NT2/D1 (cell line): ENCODE results near the gene IFNL3.
"Not testable (repeated sequence)": the region's sequence is repeated elsewhere in the genome, so short reads cannot be mapped to it uniquely, and the experiment has no call there.

ENCODE experiments used
- DNase-seq: peaks from one replicate; pipeline ENCODE4 v3.0.0-alpha.2; 2011; ENCODE audit warnings: low read depth, low spot score
- H3K27me3 ChIP-seq: 2 replicates; pipeline ENCODE4 v1.6.0; 2011; ENCODE audit warnings: mild to moderate bottlenecking; ENCODE audit not compliant: insufficient read length, insufficient read depth
- H3K36me3 ChIP-seq: 2 replicates; pipeline ENCODE4 v1.6.1; 2011; ENCODE audit warnings: mild to moderate bottlenecking, low read length, mixed read lengths; ENCODE audit not compliant: insufficient read depth, insufficient read length
- H3K4me1 ChIP-seq: 2 replicates; pipeline ENCODE4 v1.5.1; 2011; ENCODE audit not compliant: insufficient read depth, insufficient read length
- H3K4me3 ChIP-seq: 2 replicates; pipeline ENCODE4 v1.5.1; 2011; ENCODE audit warnings: low read depth; ENCODE audit not compliant: insufficient read length
- H3K9ac ChIP-seq: 2 replicates; pipeline ENCODE4 v1.6.0; 2011; ENCODE audit warnings: low read depth; ENCODE audit not compliant: insufficient read length
- H3K9me3 ChIP-seq: 2 replicates; pipeline ENCODE4 v1.5.1; 2011; ENCODE audit warnings: mild to moderate bottlenecking, low read length; ENCODE audit not compliant: insufficient read depth
- SUZ12 ChIP-seq: IDR thresholded peaks from 2 replicates; pipeline ENCODE4 v1.6.1; 2011; ENCODE audit not compliant: insufficient read length, insufficient read depth; ENCODE audit errors: extremely low read depth
- YY1 ChIP-seq: IDR thresholded peaks from 2 replicates; pipeline ENCODE4 v1.6.1; 2011; ENCODE audit not compliant: insufficient read length, insufficient read depth
- ZNF274 ChIP-seq: IDR thresholded peaks from 2 replicates; pipeline ENCODE4 v1.6.1; 2011; ENCODE audit warnings: mild to moderate bottlenecking, low read depth, low read length

Gene IFNL3

DNA sequence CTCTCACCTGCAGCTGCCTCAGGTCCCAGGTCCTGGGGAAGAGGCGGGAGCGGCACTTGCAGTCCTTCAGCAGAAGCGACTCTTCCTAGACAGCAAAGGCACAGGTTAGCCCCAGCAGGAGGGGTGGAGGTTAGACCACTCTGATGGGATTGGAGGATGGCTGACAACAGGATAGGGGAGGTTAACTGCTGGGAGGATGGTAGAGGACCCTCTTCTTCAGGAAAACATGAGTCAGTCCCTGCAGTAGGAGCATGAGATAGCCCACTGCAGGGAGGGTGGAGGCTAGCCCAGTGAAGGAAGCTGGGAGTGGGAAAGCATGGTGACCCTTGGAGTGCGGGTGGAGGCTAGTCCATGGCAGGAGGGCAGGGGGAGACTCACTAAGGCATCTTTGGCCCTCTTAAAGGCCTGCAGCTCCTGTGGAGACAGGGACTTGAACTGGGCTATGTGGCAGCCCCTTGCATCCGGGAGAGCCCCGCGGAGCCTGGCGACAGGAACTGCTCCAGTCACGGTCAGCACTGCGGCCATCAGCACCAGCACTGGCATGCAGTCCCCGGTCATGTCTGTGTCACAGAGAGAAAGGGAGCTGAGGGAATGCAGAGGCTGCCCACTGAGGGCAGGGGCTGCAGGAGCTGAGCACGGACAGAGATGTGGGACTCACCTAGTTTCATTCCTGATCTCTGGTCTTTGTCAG is at the start of gene IFNL3:
IFNL3 (minus strand) TSS at position 597 of the 691 bp plus-strand sequence; CDS start at position 558, 39 bp downstream.
- not testable (repeated sequence) for H3K4me1 ChIP-seq, H3K4me3 ChIP-seq, H3K36me3 ChIP-seq, H3K27me3 ChIP-seq, DNase-seq, H3K9me3 ChIP-seq, H3K9ac ChIP-seq

DNA sequence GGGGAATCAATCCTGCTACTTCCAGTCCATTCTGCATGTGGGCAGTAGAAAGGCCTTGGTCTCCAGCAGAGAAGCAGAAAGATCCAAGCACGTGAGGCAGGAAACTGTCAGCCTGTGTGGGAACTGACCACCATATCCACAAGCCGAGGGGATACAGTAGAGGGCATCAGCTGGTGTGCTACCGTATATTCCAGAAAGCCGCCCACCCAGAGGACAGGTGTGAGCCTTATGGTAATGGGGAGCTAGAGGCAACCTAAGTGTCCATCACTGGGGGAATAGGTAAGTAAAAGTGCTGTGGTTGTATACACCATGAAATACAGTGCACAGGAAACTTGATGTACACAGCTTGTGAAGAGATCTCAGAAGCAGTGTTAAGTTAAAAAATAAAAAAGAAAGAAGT is 48.6 kb upstream of the IFNL3 start:
- Histone ChIP-seq H3K4me3 (no peak overlapping the region), H3K9me3 (no peaks in the 10 kb centered on the region), H3K9ac (no peak overlapping the region), H3K27me3 (no peaks in the 10 kb centered on the region), H3K36me3 (no peaks in the 10 kb centered on the region), H3K4me1 (peaks cover 5% of the 10 kb centered on the region)
- DNase-seq, result no peak
- TF ChIP-seq YY1, result no peak
- no peak for TF ChIP-seq ZNF274
- TF ChIP-seq SUZ12, result no peak

DNA sequence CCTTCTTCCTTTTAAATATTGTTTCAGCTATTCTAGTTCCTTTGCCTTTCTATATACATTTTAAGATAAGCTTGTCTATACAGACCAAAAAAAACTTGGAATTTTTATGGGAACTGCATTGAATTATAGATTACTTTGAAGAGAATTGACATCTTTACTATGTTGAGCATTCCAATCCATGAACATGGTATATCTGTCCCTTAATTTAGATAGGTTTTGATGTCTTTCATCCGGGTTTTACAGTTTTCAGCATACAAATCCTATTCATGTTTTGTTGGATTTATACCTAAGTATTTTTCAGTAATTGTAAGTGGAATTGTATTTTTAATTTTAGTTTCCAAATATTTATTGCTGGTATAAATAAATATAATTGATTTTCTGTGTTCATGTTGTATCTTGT is 39.2 kb upstream of the IFNL3 start:
- Histone ChIP-seq H3K9me3 (peaks cover 16% of the 10 kb centered on the region; the same call in 1 of the 2 replicates), H3K36me3 (no peaks in the 10 kb centered on the region), H3K4me3 (no peak overlapping the region), H3K9ac (no peak overlapping the region), H3K27me3 (no peaks in the 10 kb centered on the region), H3K4me1 (no peaks in the 10 kb centered on the region)
- TF ChIP-seq ZNF274 (no peak), SUZ12 (no peak), YY1 (no peak)
- no peak for DNase-seq

DNA sequence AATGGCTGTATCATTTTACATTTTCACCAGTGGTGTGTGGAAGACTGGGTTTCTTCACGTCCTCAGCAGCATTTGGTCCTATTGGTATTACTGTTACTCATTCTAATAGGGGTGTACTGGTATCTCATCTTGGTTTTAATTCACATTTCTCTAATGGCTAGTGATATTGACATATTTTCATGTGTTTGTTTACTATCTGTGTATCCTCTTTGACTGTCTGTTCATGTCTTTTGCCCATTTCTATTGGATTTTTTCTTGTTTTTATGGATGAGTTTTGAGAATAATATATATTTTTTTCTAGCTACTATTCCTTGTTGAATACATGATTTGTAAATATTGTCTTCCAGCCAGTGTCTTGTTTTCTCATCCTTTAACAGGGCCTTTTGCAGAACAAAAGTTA is 37.2 kb upstream of the IFNL3 start:
- TF ChIP-seq YY1 (no peak), SUZ12 (no peak), ZNF274 (no peak)
- no peak overlapping the region for H3K4me3 ChIP-seq
- H3K36me3 ChIP-seq, result no peaks in the 10 kb centered on the region
- no peak for DNase-seq
- peaks cover 16% of the 10 kb centered on the region; the same call in 1 of the 2 replicates for H3K9me3 ChIP-seq
- H3K9ac ChIP-seq, result no peak overlapping the region
- H3K27me3 ChIP-seq, result no peaks in the 10 kb centered on the region
- H3K4me1 ChIP-seq, result no peaks in the 10 kb centered on the region

DNA sequence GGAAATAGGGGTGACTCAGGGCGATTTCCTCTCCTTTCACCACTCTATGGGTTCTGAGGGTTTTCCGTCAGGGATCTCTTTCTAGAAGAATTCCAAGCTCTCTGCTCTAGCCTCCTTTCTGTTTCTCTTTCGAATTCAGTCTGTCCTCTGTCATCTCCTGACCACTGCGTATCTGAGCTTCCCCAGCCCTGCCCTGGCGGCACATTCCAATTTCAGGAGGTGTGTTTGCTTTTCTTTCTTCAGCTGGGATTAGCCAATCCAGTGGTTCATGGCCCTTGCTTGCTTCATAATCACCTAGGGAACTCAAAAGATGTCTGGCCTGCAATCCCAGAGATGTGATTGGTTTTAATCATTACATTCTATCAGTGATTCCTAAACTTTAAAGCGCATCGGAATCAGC is 32.8 kb upstream of the IFNL3 start:
- Histone ChIP-seq H3K9ac (no peak overlapping the region), H3K4me1 (no peaks in the 10 kb centered on the region), H3K27me3 (no peaks in the 10 kb centered on the region), H3K9me3 (0 out of 2 replicates have a peak, but pooled peaks cover 5% of the 10 kb centered on the region), H3K4me3 (no peak overlapping the region), H3K36me3 (no peaks in the 10 kb centered on the region)
- TF ChIP-seq YY1 (no peak), ZNF274 (no peak), SUZ12 (no peak)
- DNase-seq, result no peak

DNA sequence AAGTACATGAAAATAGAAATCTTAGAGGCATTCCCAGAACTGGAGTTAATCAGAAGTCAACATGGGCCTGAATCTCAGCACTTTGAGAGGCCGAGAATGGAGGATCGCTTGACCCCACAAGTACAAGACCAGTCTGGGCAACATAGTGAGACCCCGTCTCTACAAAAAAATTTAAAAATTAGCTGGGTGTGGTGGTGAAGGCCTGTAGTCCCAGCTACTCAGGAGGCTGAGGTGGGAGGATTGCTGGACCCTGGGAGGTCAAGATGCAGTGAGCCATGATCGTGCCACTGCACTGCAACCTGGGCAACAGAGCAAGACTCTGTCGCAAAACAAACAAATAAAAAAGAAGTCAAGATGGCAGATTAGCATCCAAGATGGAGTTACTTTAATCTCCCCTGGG is 31.9 kb upstream of the IFNL3 start:
- Histone ChIP-seq H3K4me1 (no peaks in the 10 kb centered on the region), H3K36me3 (no peaks in the 10 kb centered on the region), H3K9ac (no peak overlapping the region), H3K27me3 (no peaks in the 10 kb centered on the region), H3K9me3 (0 out of 2 replicates have a peak, but pooled peaks cover 2% of the 10 kb centered on the region), H3K4me3 (no peak overlapping the region)
- no peak for TF ChIP-seq SUZ12
- no peak for TF ChIP-seq ZNF274
- TF ChIP-seq YY1, result no peak
- no peak for DNase-seq

DNA sequence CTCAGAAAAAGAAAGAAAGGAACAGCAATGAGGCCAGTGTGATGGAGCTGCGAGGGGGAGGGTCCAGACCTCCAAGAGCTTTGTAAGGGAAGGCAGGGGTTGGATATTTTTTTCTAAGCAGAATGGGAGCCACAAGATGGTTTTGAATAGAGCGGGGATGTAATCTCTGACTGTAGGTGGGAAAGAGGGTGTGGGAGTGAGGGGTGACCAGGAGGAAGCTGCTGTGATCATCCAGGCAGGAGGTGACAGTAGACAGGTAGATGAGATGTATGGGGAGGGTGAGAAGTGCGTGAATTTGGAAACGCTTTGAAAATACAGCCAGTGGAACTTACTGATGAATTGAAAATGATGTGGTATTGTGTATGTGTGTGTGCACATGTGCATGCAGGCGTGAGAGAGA is 30.8 kb upstream of the IFNL3 start:
- H3K9me3 ChIP-seq, result no peaks in the 10 kb centered on the region
- H3K36me3 ChIP-seq, result no peaks in the 10 kb centered on the region
- DNase-seq, result no peak
- no peak overlapping the region for H3K9ac ChIP-seq
- H3K4me1 ChIP-seq, result no peaks in the 10 kb centered on the region
- no peaks in the 10 kb centered on the region for H3K27me3 ChIP-seq
- no peak for TF ChIP-seq YY1
- TF ChIP-seq SUZ12, result no peak
- TF ChIP-seq ZNF274, result no peak
- no peak overlapping the region for H3K4me3 ChIP-seq

DNA sequence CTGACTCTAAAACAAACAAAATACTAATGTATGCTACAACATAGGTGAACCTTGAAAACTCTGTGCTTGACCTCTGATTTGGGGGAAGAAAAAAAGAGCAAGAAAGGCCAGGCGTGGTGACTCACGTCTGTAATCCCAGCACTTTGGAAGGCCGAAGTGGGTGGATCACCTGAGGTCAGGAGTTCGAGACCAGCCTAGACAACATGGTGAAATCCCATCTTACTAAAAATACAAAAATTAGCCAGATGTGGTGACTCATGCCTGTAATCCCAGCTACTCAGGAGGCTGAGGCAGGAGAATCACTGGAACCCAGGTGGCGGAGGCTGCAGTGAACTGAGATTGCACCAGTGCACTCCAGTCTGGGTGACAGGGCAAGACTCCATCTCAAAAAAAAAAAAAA is 29.1 kb upstream of the IFNL3 start:
- DNase-seq, H3K4me1 ChIP-seq, H3K9ac ChIP-seq, H3K9me3 ChIP-seq, H3K27me3 ChIP-seq, H3K36me3 ChIP-seq, H3K4me3 ChIP-seq: not testable (repeated sequence)
